Epidermal melanocyte (primary cell): Measurements from ENCODE around the gene FOXL3.
"Not testable (repeated sequence)": the region's sequence is repeated elsewhere in the genome, so short reads cannot be mapped to it uniquely, and the experiment has no call there.

Source experiments
- DNase-seq: peaks from one replicate; pipeline ENCODE4 v3.0.0; 2011; ENCODE audit warnings: low spot score; ENCODE audit not compliant: insufficient read length

FOXL3 gene

GRCh38 chr7:289756-290553 lies at the start of gene FOXL3:
Gene FOXL3, plus strand, starts transcription at chr7:290170. Its CDS starts 0 bp downstream, at chr7:290170.
- no peak for DNase-seq

GRCh38 chr7:240887-241421 lies 49.0 kb upstream of the FOXL3 start:
- DNase-seq = no peak

- no peak for DNase-seq
Observed at GRCh38 chr7:241513-241912, 48.5 kb upstream of the FOXL3 start.

GRCh38 chr7:242826-243579 lies 47.0 kb upstream of the FOXL3 start:
- DNase-seq = not testable (repeated sequence)

GRCh38 chr7:243580-243978 lies 46.4 kb upstream of the FOXL3 start:
- DNase-seq = not testable (repeated sequence)

- no peak for DNase-seq
Observed at GRCh38 chr7:244974-245373, 45.0 kb upstream of the FOXL3 start.

- no peak for DNase-seq
Observed at GRCh38 chr7:245574-246295, 44.2 kb upstream of the FOXL3 start.

- no peak for DNase-seq
Observed at GRCh38 chr7:246451-246850, 43.5 kb upstream of the FOXL3 start.

- DNase-seq = no peak
Observed at GRCh38 chr7:247181-247580, 42.8 kb upstream of the FOXL3 start.

- no peak for DNase-seq
Observed at GRCh38 chr7:247636-248035, 42.3 kb upstream of the FOXL3 start.

- no peak for DNase-seq
Observed at GRCh38 chr7:248732-249435, 41.1 kb upstream of the FOXL3 start.

GRCh38 chr7:249989-250388 lies 40.0 kb upstream of the FOXL3 start:
- no peak for DNase-seq

GRCh38 chr7:250523-250922 lies 39.4 kb upstream of the FOXL3 start:
- no peak for DNase-seq

- DNase-seq = no peak
Observed at GRCh38 chr7:251005-251404, 39.0 kb upstream of the FOXL3 start.

- DNase-seq = no peak
Observed at GRCh38 chr7:251446-252175, 38.4 kb upstream of the FOXL3 start.

GRCh38 chr7:252216-252965 lies 37.6 kb upstream of the FOXL3 start:
- no peak for DNase-seq

- DNase-seq = no peak
Observed at GRCh38 chr7:252981-253380, 37.0 kb upstream of the FOXL3 start.

GRCh38 chr7:253581-254336 lies 36.2 kb upstream of the FOXL3 start:
- DNase-seq = no peak
